GM23338 (cell line): ENCODE measurements around the gene TUBB. TPM values are rescaled to one million over a fixed set of nuclear protein-coding genes. Genes with fewer than 3 reads are reported as not detected.
"Not testable (repeated sequence)": the region's sequence is repeated elsewhere in the genome, so short reads cannot be mapped to it uniquely, and the experiment has no call there.

Source experiments
- ATAC-seq: fragments of 200-7000 bp; cut with Tn5 transposase; 3 replicates; pipeline ENCODE4 v1.9.1; 2020
- DNase-seq: peaks from one replicate; pipeline ENCODE4 v3.0.0-alpha.2; 2015; ENCODE audit warnings: low spot score
- H2AFZ ChIP-seq: fragments of 200-600 bp; sonication (generic); 2 replicates; pipeline ENCODE4 v1.8.0; 2016; ENCODE audit warnings: antibody characterized with exemption, mild to moderate bottlenecking, moderate library complexity
- H3F3A ChIP-seq: fragments of 200-600 bp; sonication (generic); replicated peaks from 2 replicates; pipeline ENCODE4 v1.8.0; 2017; ENCODE audit warnings: antibody characterized with exemption, mixed run types, low read depth
- H3K27ac ChIP-seq: fragments of 200-600 bp; sonication (generic); 2 replicates; pipeline ENCODE4 v1.6.1; 2016; ENCODE audit warnings: low read depth
- H3K27me3 ChIP-seq: fragments of 200-600 bp; sonication (generic); 2 replicates; pipeline ENCODE4 v1.8.0; 2016; ENCODE audit warnings: mild to moderate bottlenecking, mixed run types, moderate library complexity; ENCODE audit not compliant: insufficient read depth
- H3K36me3 ChIP-seq: fragments of 200-600 bp; sonication (generic); 2 replicates; pipeline ENCODE4 v1.8.0; 2016; ENCODE audit warnings: mild to moderate bottlenecking; ENCODE audit not compliant: insufficient read depth
- H3K4me1 ChIP-seq: fragments of 200-600 bp; sonication (generic); 2 replicates; pipeline ENCODE4 v1.8.0; 2016; ENCODE audit warnings: mild to moderate bottlenecking, moderate library complexity; ENCODE audit not compliant: insufficient read depth
- H3K4me2 ChIP-seq: fragments of 200-600 bp; sonication (generic); 2 replicates; pipeline ENCODE4 v1.7.1; 2017; ENCODE audit warnings: mixed run types
- H3K4me3 ChIP-seq: fragments of 200-600 bp; sonication (generic); 2 replicates; pipeline ENCODE4 v1.6.1; 2016; ENCODE audit warnings: mixed run types
- H3K79me2 ChIP-seq: fragments of 200-600 bp; sonication (generic); replicated peaks from 2 replicates; pipeline ENCODE4 v1.8.0; 2017; ENCODE audit warnings: mild to moderate bottlenecking; ENCODE audit not compliant: insufficient read depth
- H3K9me2 ChIP-seq: fragments of 200-600 bp; sonication (generic); 2 replicates; pipeline ENCODE4 v1.8.0; 2017; ENCODE audit not compliant: insufficient read depth
- H4K20me1 ChIP-seq: fragments of 200-600 bp; sonication (generic); replicated peaks from 2 replicates; pipeline ENCODE4 v1.8.0; 2017; ENCODE audit warnings: mild to moderate bottlenecking; ENCODE audit not compliant: insufficient read depth
- H3K27ac Mint-ChIP-seq: 2 replicates; pipeline ENCODE4 v1.8.0; 2020; ENCODE audit warnings: inconsistent platforms, mild to moderate bottlenecking, moderate library complexity, mixed read lengths
- H3K27me3 Mint-ChIP-seq: 3 replicates; pipeline ENCODE4 v1.8.0; 2022; ENCODE audit warnings: low read depth, mild to moderate bottlenecking, moderate library complexity, mixed read lengths, inconsistent platforms; ENCODE audit not compliant: insufficient read depth, poor library complexity
- H3K36me3 Mint-ChIP-seq: 3 replicates; pipeline ENCODE4 v1.8.0; 2021; ENCODE audit warnings: low read depth, mild to moderate bottlenecking, inconsistent platforms, moderate library complexity, mixed read lengths
- H3K4me1 Mint-ChIP-seq: 3 replicates; pipeline ENCODE4 v1.8.0; 2020; ENCODE audit warnings: mild to moderate bottlenecking, inconsistent platforms, mixed read lengths
- H3K4me3 Mint-ChIP-seq: 3 replicates; pipeline ENCODE4 v1.8.0; 2021; ENCODE audit warnings: moderate library complexity, mild to moderate bottlenecking, inconsistent platforms, mixed read lengths
- H3K9me3 Mint-ChIP-seq: 3 replicates; pipeline ENCODE4 v1.8.0; 2020; ENCODE audit warnings: moderate library complexity, mild to moderate bottlenecking, inconsistent platforms, mixed read lengths
- EZH2 ChIP-seq: fragments of 200-600 bp; sonication (generic); IDR thresholded peaks from one replicate; pipeline ENCODE4 v1.8.0; 2017; ENCODE audit warnings: antibody characterized with exemption, mild to moderate bottlenecking, low read depth; ENCODE audit not compliant: unreplicated experiment
- ZNF114 ChIP-seq: fragments of 250-450 bp; sonication (Bioruptor Pico); IDR thresholded peaks from 2 replicates; pipeline ENCODE4 v1.5.0; 2020; ENCODE audit warnings: mild to moderate bottlenecking, moderate library complexity
- ZNF462 ChIP-seq: fragments of 250-450 bp; sonication (Bioruptor Pico); IDR thresholded peaks from 2 replicates; pipeline ENCODE4 v1.5.0; 2020; ENCODE audit warnings: mild to moderate bottlenecking, moderate library complexity
- polyA plus RNA-seq: library from polyadenylated mRNA; unstranded; fragments of >200 nt; fragmentation: Nextera tagmentation; extraction: Ambion mirVana; gene quantifications from 2 replicates; pipeline ENCODE4 v1.2.1, GENCODE V29; 2016
- total RNA-seq: library from RNA; depleted of rRNA; stranded (reverse); fragments of >200 nt; shearing (Covaris generic); gene quantifications from 2 replicates; pipeline ENCODE4 v1.2.3, GENCODE V29; 2014

The TUBB gene
- total and polyA plus RNA-seq, 2 experiments from 2014 or later = 1,041 to 1,704 TPM

- TF ChIP-seq ZNF462 (no peak), ZNF114 (CRISPR knock-in tag) (no peak)
These were observed 43.0 kb downstream of the TUBB start (continued) for GRCh38 chr6:30763155-30763617.

GRCh38 chr6:30763618-30764489 is 43.7 kb downstream of the TUBB start:
- Histone ChIP-seq H3K36me3 (no peaks in the 10 kb centered on the region), H3K9me2 (no peaks in the 10 kb centered on the region), H3K4me1 (peaks cover 26% of the 10 kb centered on the region), H2AFZ (peak overlapping the region; percentile 92), H3K27ac (peak overlapping the region; percentile 93), H3F3A (no peaks in the 10 kb centered on the region), H3K4me3 (no peak overlapping the region), H3K27me3 (no peaks in the 10 kb centered on the region), H3K79me2 (no peaks in the 10 kb centered on the region), H4K20me1 (no peaks in the 10 kb centered on the region), H3K4me2 (peak overlapping the region; percentile 67; the same call in 1 of the 2 replicates)
- H3K4me1 Mint-ChIP-seq = peaks cover 54% of the 10 kb centered on the region
- H3K27me3 Mint-ChIP-seq = peaks cover 12% of the 10 kb centered on the region
- TF ChIP-seq EZH2 = no peak
- H3K4me3 Mint-ChIP-seq = peak overlapping the region; percentile 43
- H3K36me3 Mint-ChIP-seq = no peaks in the 10 kb centered on the region
- DNase-seq = no peak
- H3K9me3 Mint-ChIP-seq = no peaks in the 10 kb centered on the region; the same call in 2 of the 3 replicates
- peak; percentile 42 for ATAC-seq
- H3K27ac Mint-ChIP-seq = peak overlapping the region; percentile 72

- ATAC-seq, H3K9me2 ChIP-seq, H3K9me3 Mint-ChIP-seq, H4K20me1 ChIP-seq, H3K27me3 ChIP-seq, H3K36me3 ChIP-seq, H3F3A ChIP-seq, H3K36me3 Mint-ChIP-seq, H3K79me2 ChIP-seq, DNase-seq, H3K4me3 ChIP-seq, H2AFZ ChIP-seq: not testable (repeated sequence)
- H3K4me1 ChIP-seq = peaks cover 30% of the 10 kb centered on the region
- peak overlapping the region; percentile 72 for H3K27ac Mint-ChIP-seq
- peaks cover 62% of the 10 kb centered on the region for H3K4me1 Mint-ChIP-seq
- peak overlapping the region; percentile 1; the same call in 1 of the 2 replicates for H3K4me2 ChIP-seq
- H3K27ac ChIP-seq = peak overlapping the region; percentile 93
- peak overlapping the region; percentile 43 for H3K4me3 Mint-ChIP-seq
- H3K27me3 Mint-ChIP-seq = peaks cover 14% of the 10 kb centered on the region
These were observed 44.4 kb downstream of the TUBB start for GRCh38 chr6:30764490-30765043.

- H2AFZ ChIP-seq, H3K36me3 ChIP-seq, H3K36me3 Mint-ChIP-seq, H3K9me2 ChIP-seq, H3K9me3 Mint-ChIP-seq, H3K79me2 ChIP-seq, H4K20me1 ChIP-seq, H3K4me2 ChIP-seq, H3F3A ChIP-seq, H3K4me3 ChIP-seq, H3K27me3 ChIP-seq: not testable (repeated sequence)
- peaks cover 38% of the 10 kb centered on the region for H3K4me1 ChIP-seq
- DNase-seq (peak; percentile 58), ATAC-seq (peak; percentile 20; the same call in 2 of the 3 replicates)
- Mint-ChIP-seq H3K27me3 (peaks cover 15% of the 10 kb centered on the region), H3K27ac (peak overlapping the region; percentile 88; the same call in 1 of the 2 replicates), H3K4me1 (peaks cover 68% of the 10 kb centered on the region), H3K4me3 (peak overlapping the region; percentile 22; the same call in 1 of the 3 replicates)
- peak overlapping the region; percentile 93 for H3K27ac ChIP-seq
These were observed 45.3 kb downstream of the TUBB start for GRCh38 chr6:30765495-30765894.
